GM15510 (cell line): ENCODE results near the gene GNAS-AS1.

Experiments
- POLR2A ChIP-seq: IDR thresholded peaks from 3 replicates; pipeline ENCODE4 v1.6.1; 2011; ENCODE audit warnings: borderline replicate concordance; ENCODE audit not compliant: insufficient read length; ENCODE audit errors: extremely low read depth

GNAS-AS1 gene

DNA sequence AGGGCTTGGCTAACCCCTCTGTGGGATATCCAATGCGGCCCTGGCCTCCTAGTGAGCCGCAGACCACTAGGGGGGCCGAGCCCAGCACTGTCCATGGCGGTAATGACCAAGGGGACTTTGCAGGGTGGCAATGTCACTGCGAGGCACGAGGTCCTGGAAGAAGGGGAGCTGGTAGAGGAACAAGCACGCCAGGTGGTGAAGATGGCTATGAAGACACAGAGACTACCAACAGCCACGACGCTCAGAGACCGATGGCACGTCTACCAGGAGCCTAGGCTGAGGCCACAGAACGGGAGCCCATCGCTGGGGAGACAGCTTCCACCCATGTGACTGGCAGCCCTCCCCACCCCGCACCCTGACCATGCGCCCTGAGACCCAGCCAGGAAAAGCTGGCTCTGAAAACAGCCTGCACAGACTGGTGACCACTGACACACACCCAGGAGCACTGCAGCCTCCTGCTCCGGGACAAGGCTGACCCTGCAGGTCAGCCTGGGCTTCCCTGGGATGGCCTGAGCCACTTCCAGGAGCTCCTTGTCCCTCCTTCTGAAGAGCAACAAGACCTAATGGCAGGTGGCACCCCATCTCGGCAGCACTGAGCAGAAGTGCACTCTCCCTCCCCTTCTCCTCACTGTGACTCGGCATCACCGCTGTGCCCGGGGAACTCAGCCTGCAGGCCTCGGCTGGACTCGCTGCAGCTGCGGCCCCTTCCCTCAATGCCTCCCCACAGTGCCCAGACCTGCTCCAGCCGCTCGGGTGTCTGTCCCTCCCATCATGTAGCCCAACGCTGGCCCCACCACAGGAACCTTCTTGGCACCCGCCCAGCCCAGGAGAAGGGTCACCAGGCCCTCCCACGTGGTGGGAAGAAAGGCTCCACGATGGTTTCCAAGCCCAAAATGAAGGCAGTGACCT lies 56.9 kb downstream of the GNAS-AS1 start:
- no peak for TF ChIP-seq POLR2A

GRCh38 chr20:58792426-58792825 lies 58.3 kb downstream of the GNAS-AS1 start:
- TF ChIP-seq POLR2A, result no peak

DNA sequence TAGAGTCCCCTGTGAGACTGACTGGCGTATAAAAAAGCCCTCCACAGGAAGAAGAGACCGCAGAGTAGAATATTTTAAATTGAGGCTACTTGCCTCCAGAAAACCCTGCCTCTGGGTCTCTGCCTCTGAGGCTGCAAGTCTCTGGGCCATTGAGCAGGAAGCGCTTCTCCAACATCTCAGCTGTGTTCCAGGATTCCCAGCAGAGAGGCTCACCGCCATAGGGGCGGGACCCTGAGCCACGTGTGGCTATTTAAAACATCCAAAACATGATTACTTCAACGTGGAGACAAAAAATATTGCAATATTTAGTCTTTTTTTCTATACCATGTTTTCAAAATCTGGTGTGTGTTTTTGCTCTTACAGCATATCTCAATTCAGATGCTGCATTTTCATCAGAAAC lies 59.4 kb downstream of the GNAS-AS1 start:
- TF ChIP-seq POLR2A, result no peak

DNA sequence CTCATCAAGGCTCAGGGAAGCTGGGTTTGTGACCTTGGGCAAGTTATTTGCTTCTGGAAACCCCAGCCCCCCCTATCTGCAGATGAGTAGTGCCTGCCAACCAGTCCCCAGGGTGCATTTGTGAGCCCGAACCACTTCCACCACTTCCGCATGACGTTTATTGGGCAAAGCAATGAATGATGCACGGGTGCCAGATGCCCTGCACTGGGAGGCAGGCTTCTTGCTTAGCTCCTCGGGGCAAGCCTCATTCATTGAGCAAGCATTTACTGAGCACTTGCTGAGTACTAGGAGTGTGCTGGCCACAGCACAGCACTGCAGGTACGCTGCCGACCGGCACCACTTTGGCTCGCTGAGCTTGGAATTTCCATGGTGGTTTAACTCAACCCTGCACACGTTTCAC lies 60.2 kb downstream of the GNAS-AS1 start:
- no peak for TF ChIP-seq POLR2A

- no peak for TF ChIP-seq POLR2A
These were observed 61.7 kb downstream of the GNAS-AS1 start for GRCh38 chr20:58788896-58789544.

GRCh38 chr20:58787211-58788005 lies 63.3 kb downstream of the GNAS-AS1 start:
- no peak for TF ChIP-seq POLR2A

- no peak for TF ChIP-seq POLR2A
These were observed 66.2 kb downstream of the GNAS-AS1 start for GRCh38 chr20:58784321-58785074.

DNA sequence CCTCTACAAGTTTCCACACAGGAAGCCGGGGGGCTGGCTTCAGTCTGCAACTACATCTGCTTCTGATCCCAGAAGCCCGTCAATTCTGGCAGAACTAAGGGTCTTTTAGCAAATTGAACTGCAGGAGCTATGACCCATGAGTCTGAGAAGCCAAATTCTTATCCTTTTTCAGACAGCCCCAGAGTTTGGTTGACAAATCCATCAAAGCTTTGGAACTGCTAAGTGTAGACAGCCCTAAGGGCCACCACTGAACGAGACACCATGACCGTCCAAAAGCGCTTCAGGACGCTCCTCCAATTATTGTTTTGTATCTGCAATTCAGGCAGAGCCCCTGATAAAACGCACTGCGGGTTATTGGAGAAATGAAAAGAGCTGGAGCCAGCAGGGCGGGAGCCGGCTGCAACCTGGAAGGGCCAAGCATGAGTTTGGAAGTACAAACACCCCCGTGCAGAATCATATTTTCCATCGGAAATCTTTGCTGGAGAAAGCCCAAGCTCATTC lies 67.1 kb downstream of the GNAS-AS1 start:
- no peak for TF ChIP-seq POLR2A

- TF ChIP-seq POLR2A, result no peak
These were observed 69.6 kb downstream of the GNAS-AS1 start for GRCh38 chr20:58781138-58781537.

DNA sequence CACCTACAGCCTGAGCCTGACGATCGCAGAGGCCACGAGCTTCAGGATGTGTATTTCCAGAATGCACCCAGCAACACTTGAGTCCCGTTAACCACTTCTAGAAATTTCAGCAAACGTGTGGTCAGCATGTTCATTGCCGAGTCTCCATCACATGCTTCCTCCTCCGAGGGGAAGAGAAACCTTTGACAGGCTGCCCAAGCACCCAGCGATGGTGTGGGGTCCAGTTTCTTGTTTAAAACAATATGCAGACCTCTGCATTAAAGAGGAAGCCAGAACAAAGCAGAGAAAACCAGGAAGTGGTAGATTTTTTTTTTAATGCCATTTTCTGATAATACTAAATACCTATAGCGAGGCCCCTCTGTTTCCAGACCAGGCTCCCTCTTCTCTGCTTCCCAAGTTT lies 71.9 kb downstream of the GNAS-AS1 start:
- TF ChIP-seq POLR2A, result no peak

- TF ChIP-seq POLR2A, result no peak
These were observed 73.0 kb downstream of the GNAS-AS1 start for GRCh38 chr20:58777657-58778056.

DNA sequence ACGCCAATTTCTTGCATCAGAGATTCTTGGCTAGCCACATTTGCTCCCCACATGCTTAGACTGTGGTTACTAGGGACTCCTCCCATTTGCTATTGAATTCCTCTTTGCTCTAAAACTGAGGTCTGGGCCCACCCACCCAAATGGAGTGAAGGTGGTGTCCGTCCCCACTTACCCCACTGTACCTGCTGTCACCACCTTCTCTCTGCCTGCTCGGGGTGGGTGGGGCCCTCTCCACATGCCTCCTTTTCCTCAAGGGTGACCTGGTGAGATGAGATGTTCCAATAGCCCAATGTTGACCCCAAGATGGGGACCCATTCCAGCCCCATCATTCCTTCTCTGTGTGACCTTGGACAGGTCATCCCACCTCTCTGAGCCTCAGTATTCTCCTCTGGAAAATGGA lies 74.6 kb downstream of the GNAS-AS1 start:
- no peak for TF ChIP-seq POLR2A

DNA sequence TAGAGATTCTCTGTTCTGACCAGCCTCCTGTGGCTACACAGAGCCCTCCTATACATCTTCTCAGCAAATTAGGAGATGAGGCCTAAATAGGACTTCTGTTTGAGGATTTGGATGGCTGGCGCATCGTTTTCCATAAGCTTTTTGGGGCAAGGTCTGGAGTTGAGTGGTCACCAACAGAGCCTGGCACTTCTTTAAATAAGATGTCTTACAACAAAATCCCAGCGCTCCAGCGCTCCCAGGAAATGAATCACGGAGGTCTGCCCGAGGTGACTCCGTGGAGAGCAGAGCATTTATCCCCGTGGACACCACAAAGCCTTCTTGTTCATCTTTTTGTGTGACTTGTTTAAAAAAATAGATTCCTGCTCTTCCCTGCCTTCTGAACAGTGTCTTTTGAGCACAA lies 75.3 kb downstream of the GNAS-AS1 start:
- TF ChIP-seq POLR2A, result no peak

GRCh38 chr20:58774667-58775263 lies 75.9 kb downstream of the GNAS-AS1 start:
- TF ChIP-seq POLR2A, result no peak
